HG03103 (cell line): ENCODE measurements around the gene OR5L1.

Experiments
- ATAC-seq: cut with Tn5 transposase; IDR thresholded peaks from one replicate; pipeline ENCODE4 v1.9.1; 2021; ENCODE audit warnings: low read depth; ENCODE audit not compliant: unreplicated experiment

Gene OR5L1

GRCh38 chr11:55811067-55811466, at the start of gene OR5L1:
Gene OR5L1 (plus strand): TSS chr11:55811367. CDS start chr11:55811467, 100 bp downstream.
- ATAC-seq = no peak

DNA sequence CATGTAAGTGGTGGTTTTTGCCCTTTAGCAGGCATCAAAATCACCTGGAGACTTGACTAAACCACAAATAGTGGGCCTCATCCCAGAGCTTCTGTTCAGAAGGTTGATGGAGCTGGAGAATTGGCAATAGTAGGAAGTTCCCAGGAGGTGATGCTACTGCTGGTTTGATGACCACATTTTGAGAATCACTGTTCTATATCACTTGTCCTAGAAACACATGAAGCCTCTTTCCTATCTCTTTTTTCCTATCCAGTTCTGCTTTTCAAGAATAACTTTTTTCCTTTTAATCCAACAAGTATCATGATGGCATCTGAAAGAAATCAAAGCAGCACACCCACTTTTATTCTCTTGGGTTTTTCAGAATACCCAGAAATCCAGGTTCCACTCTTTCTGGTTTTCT, 38.0 kb upstream of the OR5L1 start, which contains the start of gene OR5D13:
Gene OR5D13 (plus strand): TSS at position 301 of the 400 bp plus-strand sequence. CDS start 0 bp downstream, at position 301.
- no peak for ATAC-seq

DNA sequence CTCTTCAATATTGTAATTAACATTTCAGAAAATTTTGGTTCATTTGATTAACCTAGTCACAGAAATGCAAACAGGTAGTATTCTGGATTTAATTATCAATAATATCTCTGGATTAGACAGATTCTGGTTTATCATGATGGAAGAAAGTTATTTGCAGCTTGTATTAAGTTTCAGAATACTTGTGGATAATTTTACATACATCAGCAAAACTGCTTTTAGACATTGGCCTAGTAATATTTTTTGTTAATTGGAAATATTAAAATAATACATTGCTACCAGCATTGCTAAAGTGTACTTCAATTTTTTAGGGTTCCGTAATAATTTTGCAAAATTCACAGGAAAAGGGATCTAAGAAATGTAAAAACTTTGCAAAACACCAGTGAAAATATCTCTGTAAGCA, 19.6 kb upstream of the OR5L1 start:
- no peak for ATAC-seq

DNA sequence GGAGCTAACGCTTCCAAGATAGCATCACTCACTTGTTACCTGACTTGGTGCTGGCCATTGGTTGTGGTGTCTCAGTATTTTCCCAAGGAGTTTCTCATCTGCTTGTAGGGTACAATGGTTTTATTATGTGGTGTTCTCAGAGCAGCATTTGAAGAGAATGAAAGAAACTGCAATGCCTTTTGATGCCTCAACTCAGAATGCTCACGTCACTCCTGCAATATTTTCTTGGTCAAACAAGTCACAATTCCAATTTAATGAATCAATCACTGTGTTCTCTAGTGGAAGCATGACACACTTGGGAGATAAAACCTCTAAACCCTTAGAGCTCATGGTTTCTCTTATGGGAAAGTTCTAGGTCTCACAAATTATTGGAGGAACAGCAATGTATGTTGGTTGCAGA, 17.8 kb upstream of the OR5L1 start:
- ATAC-seq = no peak

DNA sequence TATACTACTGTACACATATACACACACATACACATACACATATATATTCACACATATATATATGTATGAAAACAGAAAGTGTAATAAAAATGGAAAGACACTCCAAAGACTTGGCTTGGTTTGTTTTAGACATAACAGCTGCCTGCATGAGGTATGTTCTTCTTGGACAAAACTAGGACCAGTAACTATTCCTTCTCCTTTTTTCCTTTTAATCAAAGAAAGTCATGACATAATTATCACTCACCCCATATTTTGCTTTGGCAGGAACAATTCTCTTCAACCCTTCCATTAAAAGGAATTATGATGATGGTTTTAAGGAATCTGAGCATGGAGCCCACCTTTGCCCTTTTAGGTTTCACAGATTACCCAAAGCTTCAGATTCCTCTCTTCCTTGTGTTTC, 15.9 kb upstream of the OR5L1 start, which contains the start of gene OR5D14:
Gene OR5D14 (plus strand): TSS at position 301 of the 400 bp plus-strand sequence. CDS start 0 bp downstream, at position 301.
- ATAC-seq = no peak

- ATAC-seq = no peak
Observed at GRCh38 chr11:55806248-55806647, 4.9 kb upstream of the OR5L1 start.

DNA sequence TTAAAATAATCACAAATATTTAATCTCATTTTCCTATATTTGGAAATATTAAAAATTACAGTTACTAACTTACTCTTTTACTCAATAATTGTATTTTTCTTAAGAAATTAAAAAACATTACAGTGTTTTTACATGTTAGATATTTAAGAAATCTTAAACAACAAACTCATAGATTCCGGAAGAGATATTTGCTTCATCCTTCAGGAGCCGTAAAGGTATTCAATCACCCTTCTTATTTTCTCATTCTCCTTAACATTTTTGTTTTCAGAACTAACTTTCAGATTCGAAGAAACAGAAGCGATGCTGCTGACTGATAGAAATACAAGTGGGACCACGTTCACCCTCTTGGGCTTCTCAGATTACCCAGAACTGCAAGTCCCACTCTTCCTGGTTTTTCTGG, 8.2 kb downstream of the OR5L1 start, which contains the start of gene OR5D18:
Gene OR5D18 (plus strand): TSS at position 301 of the 400 bp plus-strand sequence. CDS start 0 bp downstream, at position 301.
- no peak for ATAC-seq

DNA sequence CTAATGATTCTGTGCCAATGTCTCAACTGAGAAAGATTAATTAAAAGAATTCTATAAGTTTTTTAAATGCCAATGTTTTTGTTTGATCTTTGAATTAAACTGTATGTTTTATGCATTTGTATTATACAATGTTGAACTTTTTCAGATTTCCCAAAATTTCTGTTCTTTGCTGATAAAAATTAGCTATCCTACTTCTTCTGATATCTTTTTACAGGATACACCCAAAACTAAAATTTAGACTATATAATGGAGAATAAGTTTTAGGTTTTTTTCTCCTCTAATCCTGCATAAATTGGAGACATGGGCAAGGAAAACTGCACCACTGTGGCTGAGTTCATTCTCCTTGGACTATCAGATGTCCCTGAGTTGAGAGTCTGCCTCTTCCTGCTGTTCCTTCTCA, 15.8 kb downstream of the OR5L1 start, which contains the start of gene OR5L2:
Gene OR5L2 (plus strand): TSS at position 301 of the 400 bp plus-strand sequence. CDS start 0 bp downstream, at position 301.
- no peak for ATAC-seq

DNA sequence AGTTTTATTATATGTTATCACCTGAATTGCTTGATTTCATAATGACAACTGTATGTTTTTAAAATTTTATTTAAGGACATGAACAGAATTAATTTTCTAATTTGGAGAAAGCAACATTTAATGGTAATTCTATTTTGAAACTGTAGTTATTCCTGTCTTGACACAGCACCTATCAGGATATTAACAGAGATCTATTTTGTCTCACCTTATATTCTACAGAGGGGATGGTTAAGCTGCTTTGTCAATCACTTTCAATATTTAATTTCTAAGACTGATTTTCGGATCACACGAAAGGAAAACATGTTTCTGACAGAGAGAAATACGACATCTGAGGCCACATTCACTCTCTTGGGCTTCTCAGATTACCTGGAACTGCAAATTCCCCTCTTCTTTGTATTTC, 27.3 kb downstream of the OR5L1 start, which contains the start of gene OR5D16:
Gene OR5D16 (plus strand): TSS at position 301 of the 400 bp plus-strand sequence. CDS start 0 bp downstream, at position 301.
- no peak for ATAC-seq

DNA sequence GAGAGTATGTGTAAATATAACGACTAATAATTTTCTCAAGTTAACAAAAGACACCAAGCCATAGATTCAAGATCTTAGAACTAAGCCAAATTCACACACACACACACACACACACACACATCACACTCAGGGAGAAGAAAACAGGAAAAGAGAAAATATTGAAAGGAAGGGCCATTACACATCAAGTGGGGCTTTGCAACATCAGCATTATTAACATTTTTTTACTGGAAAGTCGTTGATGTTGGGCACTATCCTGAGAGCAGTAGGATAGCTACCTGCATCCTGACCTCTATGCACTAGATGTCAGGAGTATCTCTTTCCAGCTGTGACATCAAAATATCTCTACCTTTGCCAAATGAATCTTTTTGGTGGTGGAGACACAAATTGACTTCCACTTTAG, 36.3 kb downstream of the OR5L1 start:
- no peak for ATAC-seq

GRCh38 chr11:55849037-55849436, 37.9 kb downstream of the OR5L1 start:
- no peak for ATAC-seq

DNA sequence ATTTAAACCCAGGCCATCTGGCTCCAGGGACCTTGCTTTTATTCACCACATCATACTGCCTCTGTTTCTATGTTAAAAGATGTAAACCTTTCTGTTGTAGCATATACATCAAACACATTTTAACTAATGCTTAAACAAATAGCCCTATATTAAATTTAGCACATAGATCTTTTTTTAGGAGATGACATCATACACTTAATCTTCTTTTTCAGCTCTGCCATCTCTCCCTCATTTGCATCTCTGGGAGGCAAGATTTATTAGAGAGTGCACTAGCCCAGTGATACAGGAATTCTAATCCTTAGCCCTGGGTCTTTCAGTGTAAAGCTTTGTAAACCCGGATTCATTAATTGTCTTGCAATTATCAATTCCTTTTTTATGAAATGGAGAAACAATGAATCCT, 41.0 kb downstream of the OR5L1 start:
- ATAC-seq = no peak

DNA sequence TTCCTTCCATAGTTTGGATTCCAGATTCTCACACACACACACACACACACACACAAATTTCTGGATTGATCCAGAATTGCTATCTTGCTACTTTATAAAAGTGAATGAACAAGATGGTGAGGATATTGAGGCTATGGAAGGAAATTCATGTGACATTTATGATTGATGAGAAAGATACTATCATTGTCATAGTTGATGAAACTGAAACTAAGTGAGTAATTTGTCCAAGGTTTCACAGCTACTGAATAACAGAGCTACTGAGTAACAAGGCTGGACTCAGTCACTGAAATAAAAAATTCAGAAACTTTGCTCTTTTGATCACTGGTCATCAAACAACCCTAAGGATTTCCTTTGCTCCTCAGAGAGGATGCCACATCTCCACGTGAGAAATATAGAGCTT, 43.5 kb downstream of the OR5L1 start:
- no peak for ATAC-seq
